GM10248 (cell line): ENCODE data around the gene MTM1.

ENCODE experiments used
- CTCF ChIA-PET: fragments of 300-600 bp; sonication (Branson Sonifier 250); formaldehyde crosslinking; extraction: SDS; loops from one replicate; lab custom pipeline; 2021; ENCODE audit warnings: antibody characterized with exemption; lab: Yijun Ruan, JAX
- POLR2A ChIA-PET: fragments of 350-650 bp; sonication (Branson Sonifier 250); formaldehyde crosslinking; extraction: SDS; loops from one replicate; lab custom pipeline; 2020; ENCODE audit warnings: antibody characterized with exemption; lab: Yijun Ruan, JAX
- DNase-seq: peaks from one replicate; pipeline ENCODE4 v3.0.0; 2012; ENCODE audit errors: extremely low spot score
- TF ChIP-seq, protein P1 (sequence below): IDR thresholded peaks from 2 replicates; pipeline ENCODE4 v1.5.1; 2012; ENCODE audit warnings: mild to moderate bottlenecking, low read depth; ENCODE audit errors: extremely low read depth, missing control alignments, control extremely low read depth

The MTM1 gene

DNA sequence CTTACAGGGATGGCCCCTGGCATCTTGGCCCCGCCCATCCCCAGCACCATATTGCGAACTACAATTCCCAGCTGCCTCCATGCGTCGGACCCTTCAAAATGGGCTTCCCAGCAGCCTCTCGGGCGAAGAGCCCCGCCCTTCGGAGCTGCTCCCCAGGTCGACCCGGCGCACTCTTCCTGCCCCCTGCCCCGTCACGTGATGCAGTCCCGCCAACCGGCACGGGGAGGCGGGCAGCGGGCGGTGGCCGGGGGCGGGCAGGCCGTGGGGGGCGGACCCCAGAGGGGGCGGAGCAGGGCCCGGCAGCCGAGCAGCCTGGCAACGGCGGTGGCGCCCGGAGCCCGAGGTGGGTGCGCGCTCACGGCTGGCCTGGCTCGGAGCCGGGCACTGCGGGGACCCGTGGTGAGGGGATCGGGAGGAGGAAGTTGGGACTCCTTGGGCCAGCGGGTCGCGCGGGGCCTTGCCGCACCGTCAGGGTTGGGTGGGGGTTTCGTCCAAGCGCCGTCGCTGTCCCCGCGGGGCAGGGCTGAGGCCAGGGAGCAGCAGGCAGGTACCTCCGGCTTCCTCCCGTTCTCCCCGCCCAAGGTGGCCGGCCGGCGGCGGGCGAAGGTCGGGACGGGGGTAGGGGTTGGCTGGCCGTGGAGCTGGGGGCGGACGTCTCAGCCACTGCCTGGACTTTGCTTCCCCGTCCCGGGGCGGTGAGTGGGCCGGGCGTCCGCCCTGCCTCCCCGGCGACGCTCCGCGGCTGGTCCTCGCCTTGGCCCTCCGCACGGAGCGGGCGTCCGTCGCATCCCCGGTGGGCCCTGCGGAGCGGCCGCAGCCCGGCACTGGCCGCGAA, at the start of gene MTM1:
Gene MTM1 (plus strand): TSS at position 302 of the 835 bp plus-strand sequence. CDS start 23,994 bp downstream, outside the sequence.
- POLR2A ChIA-PET = interaction anchor here (1.0 to 1.5 kb wide), 2 partner anchors 19 to 628 kb away, joined by 3 read pairs; no protein-coding TSS in a partner anchor
- DNase-seq = peak; percentile 91
- CTCF ChIA-PET = no interaction called here

DNA sequence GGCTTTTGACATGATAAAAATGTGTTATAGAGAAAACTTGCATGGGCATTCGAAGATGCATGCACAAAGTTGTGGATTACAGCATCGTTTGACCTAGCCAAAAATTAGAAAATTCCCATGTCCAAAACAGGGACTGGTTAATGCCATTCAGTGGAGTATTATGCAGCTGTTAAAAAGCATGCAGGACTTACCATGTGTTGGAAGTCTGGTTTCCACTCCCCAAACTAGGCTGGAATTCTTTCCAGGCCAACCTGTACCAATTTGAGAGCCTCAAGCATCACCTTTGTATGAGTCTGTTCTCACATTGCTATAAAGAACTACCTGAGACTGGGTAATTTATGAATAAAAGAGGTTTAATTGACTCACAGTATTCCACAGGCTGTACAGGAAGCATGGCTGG, 45.9 kb upstream of the MTM1 start:
- DNase-seq = no peak
- ChIA-PET POLR2A (no interaction called here), CTCF (no interaction called here)
- TF ChIP-seq, protein P1, sequence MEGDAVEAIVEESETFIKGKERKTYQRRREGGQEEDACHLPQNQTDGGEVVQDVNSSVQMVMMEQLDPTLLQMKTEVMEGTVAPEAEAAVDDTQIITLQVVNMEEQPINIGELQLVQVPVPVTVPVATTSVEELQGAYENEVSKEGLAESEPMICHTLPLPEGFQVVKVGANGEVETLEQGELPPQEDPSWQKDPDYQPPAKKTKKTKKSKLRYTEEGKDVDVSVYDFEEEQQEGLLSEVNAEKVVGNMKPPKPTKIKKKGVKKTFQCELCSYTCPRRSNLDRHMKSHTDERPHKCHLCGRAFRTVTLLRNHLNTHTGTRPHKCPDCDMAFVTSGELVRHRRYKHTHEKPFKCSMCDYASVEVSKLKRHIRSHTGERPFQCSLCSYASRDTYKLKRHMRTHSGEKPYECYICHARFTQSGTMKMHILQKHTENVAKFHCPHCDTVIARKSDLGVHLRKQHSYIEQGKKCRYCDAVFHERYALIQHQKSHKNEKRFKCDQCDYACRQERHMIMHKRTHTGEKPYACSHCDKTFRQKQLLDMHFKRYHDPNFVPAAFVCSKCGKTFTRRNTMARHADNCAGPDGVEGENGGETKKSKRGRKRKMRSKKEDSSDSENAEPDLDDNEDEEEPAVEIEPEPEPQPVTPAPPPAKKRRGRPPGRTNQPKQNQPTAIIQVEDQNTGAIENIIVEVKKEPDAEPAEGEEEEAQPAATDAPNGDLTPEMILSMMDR = no peak

More for the DNA sequence above, at the start of gene MTM1:
- TF ChIP-seq, protein P1 = no peak

DNA sequence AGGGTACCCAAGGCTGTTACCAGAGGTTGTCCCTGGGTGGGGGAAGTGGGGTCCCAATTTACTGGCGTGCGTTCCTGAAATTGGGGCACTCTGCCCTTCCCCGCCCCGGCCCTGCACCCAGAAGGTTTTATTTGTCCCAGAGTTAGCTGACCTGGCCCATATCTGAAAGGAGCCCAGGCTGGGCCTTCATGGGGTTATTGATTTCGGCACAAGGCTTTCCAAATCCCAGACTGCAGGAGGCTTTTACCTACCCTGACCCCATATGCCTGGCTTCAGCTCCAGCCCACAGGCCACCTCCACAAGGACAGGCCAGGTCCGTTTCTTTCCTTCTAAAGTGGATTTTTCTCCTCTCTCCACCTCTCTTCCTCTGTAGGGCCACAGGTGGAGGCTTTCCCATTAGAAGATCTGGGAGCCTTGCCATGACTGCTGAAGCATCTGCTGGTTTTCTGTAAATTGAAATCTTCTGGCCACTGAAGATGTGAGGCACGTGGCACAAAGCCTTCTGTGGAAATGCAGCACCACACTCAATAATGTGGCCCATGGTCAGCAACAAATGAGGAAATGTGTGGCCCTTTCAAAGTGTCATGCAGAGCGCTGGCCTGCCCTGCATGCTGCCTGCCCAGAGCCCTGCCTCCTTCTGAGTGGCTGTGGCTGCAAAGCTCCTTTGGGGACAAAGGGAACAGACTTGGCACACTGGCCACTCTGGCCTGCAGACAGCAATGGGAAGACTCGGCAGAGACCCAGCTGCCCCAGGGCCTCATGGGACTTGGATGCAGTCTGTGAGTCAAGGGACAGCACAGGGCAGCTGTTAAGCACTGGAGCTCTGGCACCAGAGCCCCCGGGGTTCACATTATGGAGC, 43.1 kb upstream of the MTM1 start:
- no peak for DNase-seq
- TF ChIP-seq, protein P1 = no peak
- ChIA-PET POLR2A (no interaction called here), CTCF (interaction anchor here (1.8 kb wide), 1 partner anchor 21 kb away, joined by 3 read pairs; no protein-coding TSS in a partner anchor)

DNA sequence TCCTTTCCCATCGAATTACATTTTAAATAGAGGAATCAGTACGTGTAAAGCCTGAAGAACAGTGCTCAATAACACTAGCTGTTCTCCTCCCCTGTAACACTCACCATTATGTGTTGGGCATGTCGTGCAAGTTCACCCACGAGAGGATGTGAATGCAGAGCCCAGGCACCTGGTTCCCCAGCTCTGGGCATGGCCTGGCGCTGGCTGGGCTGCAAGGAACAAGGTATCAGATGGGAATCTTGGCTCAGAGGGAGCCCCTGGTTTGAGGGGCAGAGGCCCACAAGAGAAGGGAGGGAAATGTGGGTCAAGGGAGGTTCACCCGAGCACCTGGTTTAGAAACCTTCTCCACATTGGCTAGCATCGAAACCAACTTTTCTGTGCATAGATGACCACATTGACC, 41.7 kb upstream of the MTM1 start:
- ChIA-PET CTCF (interaction anchor here (1.4 to 1.8 kb wide), 2 partner anchors 8 to 19 kb away, joined by 3 read pairs; no protein-coding TSS in a partner anchor), POLR2A (no interaction called here)
- TF ChIP-seq, protein P1 = no peak
- DNase-seq = no peak

DNA sequence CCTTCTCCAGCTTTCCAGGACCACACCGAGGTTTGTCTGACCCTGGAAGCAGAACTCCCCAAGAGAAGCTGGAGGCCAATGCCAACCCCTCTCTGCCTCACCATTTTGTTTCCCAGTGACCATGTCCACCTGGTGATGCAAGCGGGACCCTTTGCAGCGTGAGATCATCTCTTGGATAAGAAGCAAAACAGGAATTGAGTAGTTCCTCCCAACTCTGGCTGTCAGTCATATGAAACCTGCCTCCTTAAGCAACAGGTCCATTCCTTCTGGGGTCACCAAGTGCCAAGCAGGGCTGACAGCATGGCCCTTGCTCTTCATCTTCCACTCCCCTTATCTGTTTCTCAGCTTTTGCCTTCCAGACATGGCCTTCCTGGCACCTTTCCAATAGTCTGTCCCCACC, 41.3 kb upstream of the MTM1 start:
- ChIA-PET CTCF (interaction anchor here (1.4 kb wide), 1 partner anchor 8 kb away, joined by 3 read pairs; no protein-coding TSS in a partner anchor), POLR2A (no interaction called here)
- TF ChIP-seq, protein P1 = no peak
- DNase-seq = no peak

DNA sequence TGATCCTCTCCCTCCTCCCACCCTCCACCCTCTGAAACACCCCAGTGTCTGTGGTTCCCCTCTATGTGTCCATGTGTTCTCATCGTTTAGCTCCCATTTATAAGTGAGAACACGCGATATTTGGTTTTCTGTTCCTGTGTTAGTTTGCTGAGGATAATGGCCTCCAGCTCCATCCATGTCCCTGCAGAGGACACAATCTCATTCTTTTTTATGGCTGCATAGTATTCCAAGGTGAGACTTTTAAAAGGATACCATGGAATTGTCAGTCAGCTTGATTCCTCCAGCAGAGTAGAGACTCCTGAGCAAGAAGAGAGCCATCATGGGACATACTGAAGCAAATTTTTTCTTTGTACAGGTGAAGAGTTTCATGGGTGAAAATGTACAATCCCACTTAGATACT, 38.8 kb upstream of the MTM1 start:
- ChIA-PET CTCF (no interaction called here), POLR2A (no interaction called here)
- no peak for DNase-seq
- TF ChIP-seq, protein P1 = no peak
